NCI-H774 (cell line): ENCODE results near the gene USP53.
"Not testable (repeated sequence)": the region's sequence is repeated elsewhere in the genome, so short reads cannot be mapped to it uniquely, and the experiment has no call there.

Experiments
- DNase-seq: peaks from one replicate; lab custom pipeline; 2025; lab: John Stamatoyannopoulos, UW

USP53 gene

DNA sequence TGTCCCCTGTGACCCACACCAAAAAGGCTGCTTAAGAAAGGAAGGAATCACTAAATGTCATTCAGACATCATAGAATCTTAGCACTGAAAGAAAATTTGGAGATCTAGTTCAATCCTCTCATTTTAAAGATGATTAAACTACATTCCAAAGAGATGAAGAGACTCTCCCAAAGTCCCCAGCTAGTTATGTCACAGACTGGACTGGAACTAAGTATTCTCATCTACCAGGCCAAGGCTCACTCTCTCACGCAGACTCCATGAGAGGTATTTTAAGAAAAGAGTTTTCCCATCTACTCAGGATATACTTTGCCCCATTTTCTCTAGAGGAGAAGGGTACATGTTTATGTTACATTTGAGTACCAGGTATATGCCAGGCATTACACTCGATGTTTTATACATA is 102.5 kb downstream of the USP53 start:
- DNase-seq, result no peak

DNA sequence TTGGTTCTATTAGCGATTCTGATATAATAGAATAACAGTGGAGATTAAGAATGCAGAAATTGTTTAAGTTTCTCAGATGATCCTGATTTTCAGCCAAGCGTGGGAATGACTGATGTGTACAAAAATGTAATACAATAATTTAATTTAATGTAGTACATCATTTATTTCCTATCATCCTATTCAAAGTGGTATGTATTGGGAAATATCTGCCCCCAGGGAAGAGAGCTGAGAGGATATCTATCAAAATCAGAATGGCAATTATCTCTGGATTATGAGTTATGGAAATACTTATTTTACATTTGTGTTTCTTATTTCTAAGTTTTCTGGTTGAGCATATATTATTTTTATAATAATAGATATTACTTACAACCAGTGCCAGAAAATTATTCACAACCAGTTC is 105.5 kb downstream of the USP53 start:
- no peak for DNase-seq

DNA sequence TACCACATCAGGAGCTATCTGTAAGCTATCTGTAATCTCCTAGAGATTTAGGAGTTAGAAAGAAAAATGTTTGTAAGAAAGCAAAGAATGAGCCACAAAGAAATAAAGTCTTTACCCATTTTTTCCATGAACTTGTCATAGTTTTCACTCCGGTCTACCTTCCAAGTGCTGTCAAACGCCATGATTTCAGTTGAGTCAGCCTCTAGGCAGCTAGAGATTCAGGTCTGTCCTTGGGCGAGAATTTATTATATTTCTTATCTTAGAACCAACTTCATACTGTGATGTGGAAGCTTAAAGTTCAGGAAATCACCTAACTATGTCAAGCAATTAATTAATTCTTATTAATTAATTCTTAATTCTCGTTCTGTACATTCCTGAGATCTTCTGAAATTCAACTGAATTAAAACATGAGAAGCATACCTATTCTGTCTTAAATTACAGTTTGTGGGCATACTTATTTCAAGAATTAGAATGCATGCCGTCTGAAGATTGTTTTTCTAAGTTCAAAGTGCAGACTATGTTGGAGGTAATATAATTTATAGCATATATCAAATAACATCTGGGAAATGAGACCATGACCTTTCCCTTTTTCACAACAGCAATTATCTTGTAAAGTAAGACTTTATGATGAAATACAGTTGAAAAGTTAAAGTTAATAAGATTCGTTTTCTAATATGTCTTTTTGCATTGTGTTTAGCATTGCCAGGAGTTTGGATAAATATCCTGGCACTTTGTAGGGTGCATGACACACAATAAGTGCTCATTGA is 109.6 kb downstream of the USP53 start, which contains the start of gene FABP2:
Gene FABP2 (minus strand): TSS at position 218 of the 767 bp plus-strand sequence. CDS start 36 bp downstream, at position 182.
- no peak for DNase-seq

DNA sequence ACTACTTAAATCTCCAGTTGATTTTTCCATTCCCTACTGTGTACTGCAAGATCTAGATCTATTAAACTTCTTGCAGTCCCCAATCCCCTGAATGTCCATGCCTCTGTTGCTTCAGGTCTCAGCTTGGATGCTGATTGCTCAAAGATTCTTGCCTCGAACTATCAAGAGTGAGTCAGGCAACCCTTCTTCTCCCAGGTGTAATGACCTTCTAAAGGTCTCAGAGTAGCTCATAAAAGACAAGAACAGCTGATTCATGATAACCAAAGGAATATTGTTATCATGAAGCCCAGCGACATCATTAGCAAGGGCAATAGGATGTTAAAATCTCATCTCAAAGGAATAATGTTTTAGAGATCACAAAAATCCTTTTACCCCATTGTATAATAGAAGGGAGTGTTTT is 116.2 kb downstream of the USP53 start:
- DNase-seq, result no peak

DNA sequence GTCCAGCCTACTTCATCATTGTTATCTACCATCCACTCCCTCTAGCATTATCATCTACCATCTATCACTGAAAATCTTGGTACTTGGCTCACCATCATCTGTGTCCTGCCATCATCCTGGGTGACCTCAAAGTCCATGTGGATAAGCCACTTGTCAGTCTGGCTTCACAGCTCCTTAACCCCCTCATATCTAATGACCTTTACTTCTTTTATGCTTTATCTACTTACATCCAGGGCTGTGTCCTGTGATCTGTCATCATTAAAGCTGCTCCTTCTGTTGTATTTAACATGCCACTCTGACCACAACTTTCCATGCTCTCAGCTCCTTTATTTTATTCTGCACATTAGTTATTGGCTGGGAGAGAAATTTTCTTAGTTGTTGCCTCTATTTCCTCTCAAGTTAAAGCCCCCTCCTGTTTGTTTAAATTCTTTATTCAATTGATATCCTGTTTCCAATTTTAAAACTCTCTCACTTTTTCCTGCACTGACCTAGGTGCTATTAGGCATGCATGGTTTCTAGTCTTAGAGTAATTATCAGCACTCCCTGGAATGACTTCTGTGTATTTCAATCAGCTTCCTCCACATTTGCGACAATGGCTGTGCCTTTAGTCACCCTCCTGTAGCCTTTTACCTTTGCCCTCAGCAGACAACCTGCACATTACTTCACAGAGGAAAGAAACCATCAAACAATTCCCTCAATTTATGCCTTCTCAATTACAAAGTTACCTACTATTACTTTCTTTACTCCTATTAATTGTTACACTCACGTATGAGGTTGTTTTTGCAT is 117.5 kb downstream of the USP53 start:
- no peak for DNase-seq

- DNase-seq, result not testable (repeated sequence)
These were observed 123.9 kb downstream of the USP53 start for GRCh38 chr4:119336332-119336979.

DNA sequence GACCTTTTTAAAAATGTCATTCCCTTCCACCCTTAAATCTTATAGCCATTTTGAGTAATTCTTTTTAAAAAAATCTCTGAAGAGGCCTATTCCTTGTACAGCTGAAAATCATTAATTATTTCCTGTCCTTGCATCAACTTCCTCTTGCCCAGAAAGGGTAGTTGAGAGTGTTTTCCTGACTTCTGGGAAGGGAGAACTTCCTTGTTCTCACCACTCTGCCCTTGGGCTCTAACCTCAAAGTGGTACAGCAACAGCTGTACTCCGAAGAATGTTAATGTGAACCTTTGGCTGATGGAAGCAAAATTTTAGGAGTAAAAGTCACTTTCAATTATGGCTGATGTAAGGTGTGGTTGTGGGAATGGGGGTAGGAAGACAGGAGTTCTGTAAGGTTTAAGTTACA is 124.5 kb downstream of the USP53 start:
- DNase-seq, result no peak

GRCh38 chr4:119339895-119340294 is 127.4 kb downstream of the USP53 start:
- DNase-seq, result not testable (repeated sequence)

- DNase-seq, result not testable (repeated sequence)
These were observed 130.8 kb downstream of the USP53 start for GRCh38 chr4:119343293-119343692.
